OCI-LY3 (cell line): ENCODE results near the gene SMURF1.

ENCODE experiments used
- H2AFZ ChIP-seq: fragments of 200-600, 300-600 bp; shearing (Covaris generic); 2 replicates; pipeline ENCODE4 v1.6.0; 2014; ENCODE audit warnings: antibody characterized with exemption, low read depth, low read length
- H3K27ac ChIP-seq: fragments of 200-600, 300-600 bp; sonication (generic); 2 replicates; pipeline ENCODE4 v1.5.1; 2014; ENCODE audit warnings: mild to moderate bottlenecking, low read length, moderate library complexity, mixed read lengths
- H3K27me3 ChIP-seq: fragments of 200-600, 300-600 bp; sonication (generic); 2 replicates; pipeline ENCODE4 v1.6.1; 2014; ENCODE audit warnings: low read depth, low read length, mixed read lengths
- H3K36me3 ChIP-seq: fragments of 200-600, 300-600 bp; sonication (generic); replicated peaks from 2 replicates; pipeline ENCODE3; 2014; ENCODE audit warnings: low read depth, low read length, mixed read lengths
- H3K4me1 ChIP-seq: fragments of 300-600, 200-600 bp; sonication (generic); 2 replicates; pipeline ENCODE4 v1.6.1; 2014; ENCODE audit warnings: low read length, mixed read lengths
- H3K4me2 ChIP-seq: fragments of 200-600, 300-600 bp; sonication (generic); 2 replicates; pipeline ENCODE4 v1.6.1; 2014; ENCODE audit warnings: low read length, mixed read lengths
- H3K4me3 ChIP-seq: fragments of 300-600, 200-600 bp; sonication (generic); 2 replicates; pipeline ENCODE4 v1.5.1; 2014; ENCODE audit warnings: antibody characterized with exemption, mild to moderate bottlenecking, low read length, moderate library complexity
- H3K79me2 ChIP-seq: fragments of 300-600, 200-600 bp; shearing (Covaris generic); 2 replicates; pipeline ENCODE4 v1.6.1; 2014; ENCODE audit warnings: mild to moderate bottlenecking, low read length, mixed read lengths
- H3K9ac ChIP-seq: fragments of 300-600, 200-600 bp; shearing (Covaris generic); 2 replicates; pipeline ENCODE4 v1.6.0; 2014; ENCODE audit warnings: mild to moderate bottlenecking, low read length, moderate library complexity
- H3K9me3 ChIP-seq: fragments of 200-600, 300-600 bp; shearing (Covaris generic); 2 replicates; pipeline ENCODE4 v1.6.1; 2014; ENCODE audit warnings: low read length, mixed read lengths; ENCODE audit not compliant: insufficient read depth
- H4K20me1 ChIP-seq: fragments of 200-600, 300-600 bp; sonication (generic); 2 replicates; pipeline ENCODE4 v1.6.1; 2016; ENCODE audit warnings: low read length, mixed read lengths; ENCODE audit not compliant: insufficient read depth
- EZH2phosphoT487 ChIP-seq: fragments of 200-600 bp; shearing (Covaris generic); IDR thresholded peaks from 2 replicates; pipeline ENCODE4 v1.6.1; 2018; ENCODE audit warnings: antibody characterized with exemption, mixed run types, low read depth
- TF ChIP-seq, protein P1 (sequence below): fragments of 200-600, 300-600 bp; sonication (generic); IDR thresholded peaks from 2 replicates; pipeline ENCODE4 v1.5.1; 2014; ENCODE audit warnings: antibody characterized with exemption, low read length, low read depth

SMURF1 gene

DNA sequence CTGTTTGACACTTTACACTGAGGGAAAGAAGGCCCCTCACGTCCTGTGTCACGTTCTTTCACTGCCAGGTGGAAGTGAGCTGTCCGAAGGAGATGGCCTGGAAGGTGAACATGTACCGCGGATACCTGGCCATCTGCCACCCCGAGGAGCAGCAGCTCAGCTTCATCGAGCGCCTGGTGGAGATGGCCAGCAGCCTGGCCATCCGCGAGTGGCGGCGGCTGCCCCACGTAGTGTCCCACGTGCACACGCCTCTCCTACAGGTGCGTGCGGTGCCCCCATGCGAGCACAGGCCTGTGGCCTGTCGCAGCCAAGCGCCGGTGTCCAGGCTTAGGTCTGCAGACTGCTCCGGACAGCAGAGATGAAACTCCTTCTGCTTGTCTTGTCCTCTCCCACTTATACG, 162.2 kb downstream of the SMURF1 start:
- Histone ChIP-seq H3K36me3 (peaks cover 74% of the 10 kb centered on the region), H3K4me1 (no peaks in the 10 kb centered on the region), H3K4me3 (no peak overlapping the region), H4K20me1 (no peaks in the 10 kb centered on the region), H2AFZ (no peak overlapping the region), H3K27me3 (no peaks in the 10 kb centered on the region), H3K27ac (no peak overlapping the region), H3K4me2 (no peak overlapping the region), H3K9ac (no peak overlapping the region), H3K9me3 (no peaks in the 10 kb centered on the region; the same call in 1 of the 2 replicates), H3K79me2 (no peaks in the 10 kb centered on the region)
- no peak for TF ChIP-seq EZH2phosphoT487
- TF ChIP-seq, protein P1, sequence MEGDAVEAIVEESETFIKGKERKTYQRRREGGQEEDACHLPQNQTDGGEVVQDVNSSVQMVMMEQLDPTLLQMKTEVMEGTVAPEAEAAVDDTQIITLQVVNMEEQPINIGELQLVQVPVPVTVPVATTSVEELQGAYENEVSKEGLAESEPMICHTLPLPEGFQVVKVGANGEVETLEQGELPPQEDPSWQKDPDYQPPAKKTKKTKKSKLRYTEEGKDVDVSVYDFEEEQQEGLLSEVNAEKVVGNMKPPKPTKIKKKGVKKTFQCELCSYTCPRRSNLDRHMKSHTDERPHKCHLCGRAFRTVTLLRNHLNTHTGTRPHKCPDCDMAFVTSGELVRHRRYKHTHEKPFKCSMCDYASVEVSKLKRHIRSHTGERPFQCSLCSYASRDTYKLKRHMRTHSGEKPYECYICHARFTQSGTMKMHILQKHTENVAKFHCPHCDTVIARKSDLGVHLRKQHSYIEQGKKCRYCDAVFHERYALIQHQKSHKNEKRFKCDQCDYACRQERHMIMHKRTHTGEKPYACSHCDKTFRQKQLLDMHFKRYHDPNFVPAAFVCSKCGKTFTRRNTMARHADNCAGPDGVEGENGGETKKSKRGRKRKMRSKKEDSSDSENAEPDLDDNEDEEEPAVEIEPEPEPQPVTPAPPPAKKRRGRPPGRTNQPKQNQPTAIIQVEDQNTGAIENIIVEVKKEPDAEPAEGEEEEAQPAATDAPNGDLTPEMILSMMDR = no peak

DNA sequence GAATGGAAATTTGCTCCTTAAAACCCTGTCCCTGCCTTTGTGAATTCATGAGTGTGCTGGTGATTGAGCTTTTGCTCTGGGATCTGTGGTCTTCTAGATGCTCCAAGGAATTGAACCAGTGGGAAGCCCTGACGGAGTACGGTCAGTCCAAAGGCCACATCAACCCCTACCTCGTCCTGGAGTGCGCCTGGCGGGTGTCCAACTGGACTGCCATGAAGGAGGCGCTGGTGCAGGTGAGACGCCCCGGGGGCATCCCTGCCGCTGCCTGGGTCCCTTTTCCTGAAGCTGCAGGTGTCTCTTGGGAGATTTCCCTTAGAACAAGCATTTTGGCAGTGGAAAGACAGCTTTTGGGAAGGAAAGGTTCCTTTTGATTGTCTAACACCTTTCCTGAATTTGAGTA, 165.2 kb downstream of the SMURF1 start:
- no peak overlapping the region for H3K4me2 ChIP-seq
- H4K20me1 ChIP-seq = no peaks in the 10 kb centered on the region
- no peaks in the 10 kb centered on the region for H3K9me3 ChIP-seq
- no peak overlapping the region for H3K9ac ChIP-seq
- no peaks in the 10 kb centered on the region for H3K27me3 ChIP-seq
- no peak overlapping the region for H2AFZ ChIP-seq
- no peaks in the 10 kb centered on the region for H3K79me2 ChIP-seq
- no peaks in the 10 kb centered on the region for H3K4me1 ChIP-seq
- H3K27ac ChIP-seq = no peak overlapping the region
- H3K4me3 ChIP-seq = no peak overlapping the region
- H3K36me3 ChIP-seq = peaks cover 74% of the 10 kb centered on the region
- TF ChIP-seq, protein P1 = no peak
- no peak for TF ChIP-seq EZH2phosphoT487
